Measurements from ENCODE around the gene DMRTA1. TPM values are rescaled to one million over a fixed set of nuclear protein-coding genes. Genes with fewer than 3 reads are reported as not detected.
"Not testable (repeated sequence)": the region's sequence is repeated elsewhere in the genome, so short reads cannot be mapped to it uniquely, and the experiment has no call there.

The DMRTA1 gene
- total and polyA plus RNA-seq, 5 donors = 0.20 to 0.76 (median 0.59) TPM

DNA sequence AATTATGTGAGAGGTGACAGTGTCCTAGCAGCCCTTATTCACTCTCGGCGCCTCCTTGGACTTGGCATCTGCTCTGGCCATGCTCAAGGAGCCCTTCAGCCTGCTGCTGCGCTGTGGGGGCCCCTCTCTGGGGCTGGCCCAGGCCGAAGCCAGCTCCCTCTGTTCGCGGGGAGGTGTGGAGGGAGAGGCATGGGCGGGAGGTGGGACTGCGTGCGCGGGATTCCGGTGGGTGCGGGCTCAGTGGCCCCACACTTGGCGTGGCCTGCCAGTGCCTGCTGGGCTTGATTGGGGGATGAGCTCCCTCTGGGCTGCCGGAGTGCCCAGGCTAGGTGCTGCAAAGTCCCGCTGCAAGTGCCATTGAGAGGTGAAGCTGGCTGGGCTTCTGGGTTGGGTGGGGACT lies 12.9 kb upstream of the DMRTA1 start:
- H3K9me3 ChIP-seq (ENCODE audit: control insufficient read depth, low read length) = no peaks in the 10 kb centered on the region
- H3K4me1 ChIP-seq (ENCODE audit: control insufficient read depth, insufficient read depth, low read length) = no peaks in the 10 kb centered on the region
- H3K4me3 ChIP-seq (ENCODE audit: low read length) = no peak overlapping the region
- no peak overlapping the region for H3K27ac ChIP-seq (ENCODE audit: low read length)
- ATAC-seq (no peak), DNase-seq (peak in 1 of 3 donors; percentile 38)
- no peaks in the 10 kb centered on the region for H3K27me3 ChIP-seq (ENCODE audit: control insufficient read depth, insufficient read depth)
- intact Hi-C loops (cut with DNase I) = no loop called here
- 90% methylated on average over 15 of the region's 15 CpGs for WGBS

DNA sequence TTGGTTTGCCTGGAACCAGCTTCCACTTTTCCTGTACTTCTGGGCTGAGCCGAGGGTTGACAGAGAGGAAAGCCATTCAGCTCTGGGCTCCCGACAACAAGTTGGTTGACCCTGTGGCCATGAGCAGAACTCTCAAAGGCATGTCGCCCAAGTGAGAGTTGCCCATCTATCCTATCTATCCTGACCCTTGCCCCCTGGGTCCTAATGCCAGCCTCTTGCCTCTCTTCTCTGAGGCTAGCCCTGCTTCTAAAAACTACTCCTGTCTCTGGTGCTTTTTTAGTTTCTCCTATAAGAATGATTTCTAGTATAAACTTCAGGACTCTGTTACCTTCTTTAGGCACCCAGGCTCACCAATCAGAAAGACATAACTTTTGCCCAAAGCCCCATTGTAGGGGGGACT lies 11.4 kb upstream of the DMRTA1 start:
- 70% methylated on average over 3 of the region's 3 CpGs for WGBS
- ATAC-seq = not testable (repeated sequence)

GRCh38 chr9:22437461-22438067 lies 9.1 kb upstream of the DMRTA1 start:
- H3K27ac ChIP-seq (ENCODE audit: low read length); intact Hi-C loops (cut with DNase I); H3K4me1 ChIP-seq (ENCODE audit: control insufficient read depth, insufficient read depth, low read length); DNase-seq; H3K9me3 ChIP-seq (ENCODE audit: control insufficient read depth, low read length); ATAC-seq; H3K27me3 ChIP-seq (ENCODE audit: control insufficient read depth, insufficient read depth); H3K4me3 ChIP-seq (ENCODE audit: low read length): not testable (repeated sequence)
- 65% methylated on average over 8 of the region's 8 CpGs for WGBS

More for the DNA sequence above, 11.4 kb upstream of the DMRTA1 start:
- H3K27me3 ChIP-seq (ENCODE audit: control insufficient read depth, insufficient read depth); H3K27ac ChIP-seq (ENCODE audit: low read length); H3K4me1 ChIP-seq (ENCODE audit: control insufficient read depth, insufficient read depth, low read length); H3K4me3 ChIP-seq (ENCODE audit: low read length); DNase-seq; intact Hi-C loops (cut with DNase I); H3K9me3 ChIP-seq (ENCODE audit: control insufficient read depth, low read length): not testable (repeated sequence)

DNA sequence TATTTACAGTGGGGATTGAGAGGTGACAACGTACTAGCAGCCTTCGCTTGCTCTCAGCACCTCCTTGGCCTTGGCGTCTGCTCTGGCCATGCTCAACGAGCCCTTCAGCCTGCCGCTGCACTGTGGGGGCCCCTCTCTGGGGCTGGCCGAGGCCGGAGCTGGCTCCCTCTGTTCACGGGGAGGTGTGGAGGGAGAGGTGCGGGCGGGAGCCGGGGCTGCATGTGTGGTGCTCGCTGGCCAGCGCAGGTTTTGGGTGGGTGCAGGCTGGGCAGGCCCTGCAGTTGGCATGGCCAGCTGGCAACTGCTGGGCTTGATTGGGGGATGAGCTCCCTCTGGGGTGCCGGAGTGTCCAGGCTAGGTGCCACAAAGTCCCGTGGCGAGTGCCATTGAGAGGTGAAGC lies 5.8 kb upstream of the DMRTA1 start:
- DNase-seq = peak; percentile 14 to 34 (median 21)
- H3K9me3 ChIP-seq (ENCODE audit: control insufficient read depth, low read length) = no peaks in the 10 kb centered on the region
- no peaks in the 10 kb centered on the region for H3K4me1 ChIP-seq (ENCODE audit: control insufficient read depth, insufficient read depth, low read length)
- no peak overlapping the region for H3K27ac ChIP-seq (ENCODE audit: low read length)
- WGBS = 91% methylated on average over 16 of the region's 16 CpGs
- H3K27me3 ChIP-seq (ENCODE audit: control insufficient read depth, insufficient read depth) = no peaks in the 10 kb centered on the region
- intact Hi-C loops (cut with DNase I) = no loop called here
- H3K4me3 ChIP-seq (ENCODE audit: low read length) = no peak overlapping the region
- ATAC-seq = no peak

- intact Hi-C loops (cut with DNase I) = no loop called here
- peak; percentile 64 to 83 (median 79) for DNase-seq
- peak overlapping the region; percentile 37 for H3K27ac ChIP-seq (ENCODE audit: low read length)
- H3K27me3 ChIP-seq (ENCODE audit: control insufficient read depth, insufficient read depth) = no peaks in the 10 kb centered on the region
- H3K4me3 ChIP-seq (ENCODE audit: low read length) = peak overlapping the region; percentile 69
- no peaks in the 10 kb centered on the region for H3K9me3 ChIP-seq (ENCODE audit: control insufficient read depth, low read length)
- no peaks in the 10 kb centered on the region for H3K4me1 ChIP-seq (ENCODE audit: control insufficient read depth, insufficient read depth, low read length)
- WGBS = under 1% methylated on average over 70 of the region's 70 CpGs
- peak; percentile 89 to 90 for ATAC-seq
These were observed 460 bp downstream of the DMRTA1 start for GRCh38 chr9:22446950-22447617.

DNA sequence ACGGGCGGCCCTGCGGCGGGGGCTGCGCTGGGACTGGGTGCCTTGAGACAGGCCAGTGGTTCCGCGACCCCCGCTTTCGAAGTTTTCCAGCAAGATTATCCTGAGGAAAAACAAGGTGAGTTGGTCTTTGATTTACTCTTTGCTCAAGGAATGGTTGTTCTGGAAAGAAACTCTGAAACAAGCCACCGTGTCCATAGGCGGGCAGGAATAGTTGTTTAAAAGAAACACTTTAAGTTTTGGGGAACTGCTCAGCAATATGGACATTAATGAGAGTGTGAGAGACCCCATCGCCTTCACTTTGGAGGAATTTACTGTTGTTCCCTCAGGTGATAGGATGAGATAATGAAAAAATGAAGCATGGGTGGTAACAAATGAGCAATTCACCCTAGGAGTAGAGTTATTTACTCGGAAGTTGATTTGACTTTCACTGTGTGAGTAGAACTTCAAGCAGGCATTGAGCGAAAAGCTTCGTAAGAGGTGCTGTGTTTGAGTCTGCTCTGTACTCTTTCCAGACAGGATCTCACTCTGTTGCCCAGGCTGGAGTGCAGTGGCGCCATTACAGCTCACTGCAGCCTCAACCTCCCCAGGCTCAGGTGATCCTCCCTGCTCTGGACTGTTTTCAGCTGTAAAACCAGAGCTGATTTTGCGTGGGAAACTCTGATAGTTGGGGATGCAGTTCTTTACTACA lies 1.1 kb downstream of the DMRTA1 start:
- peak overlapping the region; percentile 5 for H3K27ac ChIP-seq (ENCODE audit: low read length)
- intact Hi-C loops (cut with DNase I) = no loop called here
- no peak for DNase-seq

DNA sequence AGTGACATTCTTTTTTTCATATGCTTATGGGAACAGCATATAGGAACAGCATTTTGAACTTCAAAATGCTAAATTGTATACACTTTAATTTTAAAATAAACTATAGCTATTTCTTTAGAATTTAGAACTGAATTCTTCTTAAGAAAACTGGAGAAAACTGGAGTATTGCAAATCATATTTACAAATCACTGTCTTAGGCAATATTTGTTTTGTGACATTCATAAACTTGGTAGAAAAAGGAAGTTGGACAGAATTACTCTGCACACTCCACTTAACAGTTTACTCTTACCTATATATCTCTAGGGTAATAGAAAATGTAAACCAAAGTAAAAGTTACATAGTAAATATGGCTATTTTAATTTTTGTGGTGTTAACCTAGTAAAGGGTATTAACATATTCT lies 3.1 kb downstream of the DMRTA1 start:
- H3K4me1 ChIP-seq (ENCODE audit: control insufficient read depth, insufficient read depth, low read length) = no peaks in the 10 kb centered on the region
- intact Hi-C loops (cut with DNase I) = loop anchor here in 2 of 4 donors (5.0 to 10.0 kb wide), 2 partner anchors 137 to 145 kb away; no protein-coding TSS in a partner anchor
- H3K4me3 ChIP-seq (ENCODE audit: low read length) = no peak overlapping the region
- no peaks in the 10 kb centered on the region for H3K9me3 ChIP-seq (ENCODE audit: control insufficient read depth, low read length)
- ATAC-seq (no peak), DNase-seq (no peak)
- no peak overlapping the region for H3K27ac ChIP-seq (ENCODE audit: low read length)
- H3K27me3 ChIP-seq (ENCODE audit: control insufficient read depth, insufficient read depth) = no peaks in the 10 kb centered on the region

More for the DNA sequence above, 1.1 kb downstream of the DMRTA1 start:
- WGBS = 25% methylated on average over 17 of the region's 17 CpGs
- Histone ChIP-seq H3K27me3 (ENCODE audit: control insufficient read depth, insufficient read depth) (no peaks in the 10 kb centered on the region), H3K9me3 (ENCODE audit: control insufficient read depth, low read length) (no peaks in the 10 kb centered on the region), H3K4me1 (ENCODE audit: control insufficient read depth, insufficient read depth, low read length) (no peaks in the 10 kb centered on the region), H3K4me3 (ENCODE audit: low read length) (peak overlapping the region; percentile 69)
- no peak for ATAC-seq

DNA sequence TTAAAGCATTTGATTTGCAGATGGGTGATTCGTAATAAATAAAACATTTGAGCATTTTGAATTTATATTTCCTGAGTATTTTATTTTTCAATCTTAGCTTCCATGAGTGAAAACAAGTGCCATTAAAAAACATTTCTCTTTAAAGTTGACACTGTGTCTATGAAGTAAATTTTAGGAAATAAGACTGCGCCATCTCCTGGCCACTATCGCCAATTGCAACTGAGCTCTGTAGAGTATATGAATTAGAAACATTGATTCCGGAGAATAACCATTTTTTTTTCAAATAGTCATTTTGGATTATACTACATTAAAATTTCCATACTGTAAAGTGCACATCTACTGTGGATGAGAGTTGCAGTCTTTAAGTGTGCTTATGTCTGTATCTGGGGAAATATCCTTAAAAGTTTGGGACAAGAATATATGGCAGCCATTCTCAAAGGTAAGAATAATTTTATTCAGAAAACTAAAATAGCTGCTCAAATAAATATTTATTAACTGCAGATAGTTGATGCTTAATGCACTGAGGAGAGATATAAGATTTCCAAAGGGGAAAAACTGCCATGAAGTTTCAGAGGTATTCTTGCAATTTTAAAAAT lies 5.9 kb downstream of the DMRTA1 start:
- H3K9me3 ChIP-seq (ENCODE audit: control insufficient read depth, low read length) = no peaks in the 10 kb centered on the region
- peak; percentile 35 to 74 (median 54) for DNase-seq
- H3K4me3 ChIP-seq (ENCODE audit: low read length) = no peak overlapping the region
- no peak for ATAC-seq
- H3K27me3 ChIP-seq (ENCODE audit: control insufficient read depth, insufficient read depth) = no peaks in the 10 kb centered on the region
- no peaks in the 10 kb centered on the region for H3K4me1 ChIP-seq (ENCODE audit: control insufficient read depth, insufficient read depth, low read length)
- 10% methylated on average over 4 of the region's 4 CpGs for WGBS
- H3K27ac ChIP-seq (ENCODE audit: low read length) = no peak overlapping the region
- intact Hi-C loops (cut with DNase I) = loop anchor here in 2 of 4 donors (5.0 to 10.0 kb wide), 2 partner anchors 140 to 148 kb away; no protein-coding TSS in a partner anchor

DNA sequence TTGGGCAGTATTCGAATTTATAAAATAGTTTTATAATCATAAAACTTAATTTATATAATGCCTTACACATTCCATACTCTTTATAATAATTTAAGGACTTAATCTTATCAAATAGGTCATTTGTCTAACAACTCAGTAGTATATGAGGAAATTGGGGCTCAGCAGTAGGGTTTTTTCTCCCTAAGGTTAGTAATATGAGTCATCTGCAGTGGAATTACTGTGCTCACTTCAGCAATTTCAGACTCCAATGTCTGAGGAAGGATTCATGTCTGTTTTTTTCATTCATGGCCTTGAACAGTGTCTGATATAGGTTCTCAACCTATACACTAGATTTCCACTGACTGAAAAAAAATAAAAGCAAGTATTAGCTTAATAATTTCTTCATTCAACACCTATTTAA lies 7.4 kb downstream of the DMRTA1 start:
- WGBS = 1% methylated on average over 1 of the region's 1 CpG
- Histone ChIP-seq H3K27ac (ENCODE audit: low read length) (no peak overlapping the region), H3K27me3 (ENCODE audit: control insufficient read depth, insufficient read depth) (no peaks in the 10 kb centered on the region), H3K9me3 (ENCODE audit: control insufficient read depth, low read length) (no peaks in the 10 kb centered on the region), H3K4me3 (ENCODE audit: low read length) (no peak overlapping the region), H3K4me1 (ENCODE audit: control insufficient read depth, insufficient read depth, low read length) (no peaks in the 10 kb centered on the region)
- intact Hi-C loops (cut with DNase I) = loop anchor here in 2 of 4 donors (5.0 to 10.0 kb wide), 2 partner anchors 142 to 149 kb away; no protein-coding TSS in a partner anchor
- DNase-seq = no peak
- ATAC-seq = no peak

- intact Hi-C loops (cut with DNase I) = loop anchor here in 2 of 4 donors (5.0 to 10.0 kb wide), 2 partner anchors 148 to 150 kb away; no protein-coding TSS in a partner anchor
- ATAC-seq (no peak), DNase-seq (no peak)
- Histone ChIP-seq H3K4me1 (ENCODE audit: control insufficient read depth, insufficient read depth, low read length) (no peaks in the 10 kb centered on the region), H3K27me3 (ENCODE audit: control insufficient read depth, insufficient read depth) (no peaks in the 10 kb centered on the region), H3K9me3 (ENCODE audit: control insufficient read depth, low read length) (no peaks in the 10 kb centered on the region), H3K4me3 (ENCODE audit: low read length) (no peak overlapping the region), H3K27ac (ENCODE audit: low read length) (no peak overlapping the region)
- 64% methylated on average over 4 of the region's 4 CpGs for WGBS
These were observed 8.6 kb downstream of the DMRTA1 start for GRCh38 chr9:22455181-22455580.
